ENCODE measurements around the gene CRACR2A.

CRACR2A gene

GRCh38 chr12:3598896-3599860 is 153.7 kb downstream of the CRACR2A start:
- Histone ChIP-seq H3K4me3 (ENCODE audit: low read length) (no peak overlapping the region), H3K4me1 (ENCODE audit: control insufficient read depth, insufficient read depth, low read length) (no peaks in the 10 kb centered on the region), H3K36me3 (ENCODE audit: control insufficient read depth, insufficient read depth, low read length) (no peaks in the 10 kb centered on the region), H3K27me3 (ENCODE audit: control insufficient read depth, insufficient read depth, low read length) (no peaks in the 10 kb centered on the region), H3K9me3 (ENCODE audit: control insufficient read depth, insufficient read depth, low read length) (no peaks in the 10 kb centered on the region), H3K27ac (ENCODE audit: low read length) (no peak overlapping the region)
- WGBS (ENCODE audit: insufficient coverage, insufficient read length) = no CpG with 5 or more reads among the region's 17 CpGs
- DNase-seq (ENCODE audit: low read depth, low spot score) = no peak

GRCh38 chr12:3597526-3598210 is 155.2 kb downstream of the CRACR2A start:
- WGBS (ENCODE audit: insufficient coverage, insufficient read length) = no CpG with 5 or more reads among the region's 7 CpGs

GRCh38 chr12:3596703-3597415 is 156.1 kb downstream of the CRACR2A start:
- no peak for DNase-seq (ENCODE audit: low read depth, low spot score)
- H3K36me3 ChIP-seq (ENCODE audit: control insufficient read depth, insufficient read depth, low read length) = no peaks in the 10 kb centered on the region
- no peaks in the 10 kb centered on the region for H3K27me3 ChIP-seq (ENCODE audit: control insufficient read depth, insufficient read depth, low read length)
- no peaks in the 10 kb centered on the region for H3K9me3 ChIP-seq (ENCODE audit: control insufficient read depth, insufficient read depth, low read length)
- no CpG with 5 or more reads among the region's 8 CpGs for WGBS (ENCODE audit: insufficient coverage, insufficient read length)
- H3K4me3 ChIP-seq (ENCODE audit: low read length) = no peak overlapping the region
- no peaks in the 10 kb centered on the region for H3K4me1 ChIP-seq (ENCODE audit: control insufficient read depth, insufficient read depth, low read length)
- no peak overlapping the region for H3K27ac ChIP-seq (ENCODE audit: low read length)

More at GRCh38 chr12:3597526-3598210, 155.2 kb downstream of the CRACR2A start:
- no peaks in the 10 kb centered on the region for H3K36me3 ChIP-seq (ENCODE audit: control insufficient read depth, insufficient read depth, low read length)
- no peaks in the 10 kb centered on the region for H3K27me3 ChIP-seq (ENCODE audit: control insufficient read depth, insufficient read depth, low read length)
- no peak overlapping the region for H3K27ac ChIP-seq (ENCODE audit: low read length)
- H3K4me1 ChIP-seq (ENCODE audit: control insufficient read depth, insufficient read depth, low read length) = no peaks in the 10 kb centered on the region
- H3K9me3 ChIP-seq (ENCODE audit: control insufficient read depth, insufficient read depth, low read length) = no peaks in the 10 kb centered on the region
- H3K4me3 ChIP-seq (ENCODE audit: low read length) = no peak overlapping the region
- no peak for DNase-seq (ENCODE audit: low read depth, low spot score)

GRCh38 chr12:3595721-3596120 is 157.2 kb downstream of the CRACR2A start:
- WGBS (ENCODE audit: insufficient coverage, insufficient read length) = no CpG with 5 or more reads among the region's 6 CpGs

GRCh38 chr12:3594966-3595365 is 157.9 kb downstream of the CRACR2A start:
- H3K9me3 ChIP-seq (ENCODE audit: control insufficient read depth, insufficient read depth, low read length) = no peaks in the 10 kb centered on the region
- no CpG with 5 or more reads among the region's 2 CpGs for WGBS (ENCODE audit: insufficient coverage, insufficient read length)
- H3K27ac ChIP-seq (ENCODE audit: low read length) = no peak overlapping the region
- H3K4me1 ChIP-seq (ENCODE audit: control insufficient read depth, insufficient read depth, low read length) = no peaks in the 10 kb centered on the region
- no peak overlapping the region for H3K4me3 ChIP-seq (ENCODE audit: low read length)
- H3K27me3 ChIP-seq (ENCODE audit: control insufficient read depth, insufficient read depth, low read length) = no peaks in the 10 kb centered on the region
- no peaks in the 10 kb centered on the region for H3K36me3 ChIP-seq (ENCODE audit: control insufficient read depth, insufficient read depth, low read length)
- DNase-seq (ENCODE audit: low read depth, low spot score) = no peak

More at GRCh38 chr12:3595721-3596120, 157.2 kb downstream of the CRACR2A start:
- H3K4me3 ChIP-seq (ENCODE audit: low read length) = no peak overlapping the region
- H3K4me1 ChIP-seq (ENCODE audit: control insufficient read depth, insufficient read depth, low read length) = no peaks in the 10 kb centered on the region
- DNase-seq (ENCODE audit: low read depth, low spot score) = no peak
- no peak overlapping the region for H3K27ac ChIP-seq (ENCODE audit: low read length)
- H3K36me3 ChIP-seq (ENCODE audit: control insufficient read depth, insufficient read depth, low read length) = no peaks in the 10 kb centered on the region
- no peaks in the 10 kb centered on the region for H3K9me3 ChIP-seq (ENCODE audit: control insufficient read depth, insufficient read depth, low read length)
- no peaks in the 10 kb centered on the region for H3K27me3 ChIP-seq (ENCODE audit: control insufficient read depth, insufficient read depth, low read length)

GRCh38 chr12:3593906-3594483 is 158.9 kb downstream of the CRACR2A start:
- Histone ChIP-seq H3K27me3 (ENCODE audit: control insufficient read depth, insufficient read depth, low read length) (no peaks in the 10 kb centered on the region), H3K4me1 (ENCODE audit: control insufficient read depth, insufficient read depth, low read length) (no peaks in the 10 kb centered on the region), H3K36me3 (ENCODE audit: control insufficient read depth, insufficient read depth, low read length) (no peaks in the 10 kb centered on the region), H3K27ac (ENCODE audit: low read length) (no peak overlapping the region), H3K4me3 (ENCODE audit: low read length) (no peak overlapping the region), H3K9me3 (ENCODE audit: control insufficient read depth, insufficient read depth, low read length) (no peaks in the 10 kb centered on the region)
- no peak for DNase-seq (ENCODE audit: low read depth, low spot score)
- no CpG with 5 or more reads among the region's 9 CpGs for WGBS (ENCODE audit: insufficient coverage, insufficient read length)

GRCh38 chr12:3592856-3593625 is 159.9 kb downstream of the CRACR2A start:
- no peak overlapping the region for H3K4me3 ChIP-seq (ENCODE audit: low read length)
- H3K27ac ChIP-seq (ENCODE audit: low read length) = no peak overlapping the region
- H3K9me3 ChIP-seq (ENCODE audit: control insufficient read depth, insufficient read depth, low read length) = no peaks in the 10 kb centered on the region
- H3K36me3 ChIP-seq (ENCODE audit: control insufficient read depth, insufficient read depth, low read length) = no peaks in the 10 kb centered on the region
- no peak for DNase-seq (ENCODE audit: low read depth, low spot score)
- no CpG with 5 or more reads among the region's 30 CpGs for WGBS (ENCODE audit: insufficient coverage, insufficient read length)
- no peaks in the 10 kb centered on the region for H3K4me1 ChIP-seq (ENCODE audit: control insufficient read depth, insufficient read depth, low read length)
- H3K27me3 ChIP-seq (ENCODE audit: control insufficient read depth, insufficient read depth, low read length) = no peaks in the 10 kb centered on the region

GRCh38 chr12:3589745-3590144 is 163.2 kb downstream of the CRACR2A start:
- H3K4me3 ChIP-seq (ENCODE audit: low read length) = no peak overlapping the region
- WGBS (ENCODE audit: insufficient coverage, insufficient read length) = no CpG with 5 or more reads among the region's 3 CpGs
- no peak overlapping the region for H3K27ac ChIP-seq (ENCODE audit: low read length)
- H3K9me3 ChIP-seq (ENCODE audit: control insufficient read depth, insufficient read depth, low read length) = no peaks in the 10 kb centered on the region
- H3K27me3 ChIP-seq (ENCODE audit: control insufficient read depth, insufficient read depth, low read length) = no peaks in the 10 kb centered on the region
- DNase-seq (ENCODE audit: low read depth, low spot score) = no peak
- H3K4me1 ChIP-seq (ENCODE audit: control insufficient read depth, insufficient read depth, low read length) = peaks cover 2% of the 10 kb centered on the region; the same call in 1 of the 2 replicates
- H3K36me3 ChIP-seq (ENCODE audit: control insufficient read depth, insufficient read depth, low read length) = no peaks in the 10 kb centered on the region

GRCh38 chr12:3587402-3588013 is 165.4 kb downstream of the CRACR2A start:
- DNase-seq (ENCODE audit: low read depth, low spot score) = no peak
- WGBS (ENCODE audit: insufficient coverage, insufficient read length) = no CpG with 5 or more reads among the region's 9 CpGs
- no peak overlapping the region for H3K27ac ChIP-seq (ENCODE audit: low read length)
- H3K4me3 ChIP-seq (ENCODE audit: low read length) = no peak overlapping the region
- no peaks in the 10 kb centered on the region for H3K36me3 ChIP-seq (ENCODE audit: control insufficient read depth, insufficient read depth, low read length)
- no peaks in the 10 kb centered on the region for H3K9me3 ChIP-seq (ENCODE audit: control insufficient read depth, insufficient read depth, low read length)
- no peaks in the 10 kb centered on the region for H3K27me3 ChIP-seq (ENCODE audit: control insufficient read depth, insufficient read depth, low read length)
- H3K4me1 ChIP-seq (ENCODE audit: control insufficient read depth, insufficient read depth, low read length) = peaks cover 2% of the 10 kb centered on the region; the same call in 1 of the 2 replicates
